HL-60 (cell line): Measurements from ENCODE around the gene CXorf49.
"Not testable (repeated sequence)": the region's sequence is repeated elsewhere in the genome, so short reads cannot be mapped to it uniquely, and the experiment has no call there.

Experiments
- CTCF ChIP-seq: IDR thresholded peaks from one replicate; pipeline ENCODE4 v1.5.1; 2011; ENCODE audit warnings: low read length, control low read depth, inconsistent platforms; ENCODE audit not compliant: insufficient read depth
- GABPA ChIP-seq: IDR thresholded peaks from 2 replicates; pipeline ENCODE4 v1.6.1; 2012; ENCODE audit warnings: low read depth
- POLR2AphosphoS5 ChIP-seq: IDR thresholded peaks from 2 replicates; pipeline ENCODE4 v1.6.1; 2012; ENCODE audit warnings: low read depth
- SPI1 ChIP-seq: IDR thresholded peaks from 2 replicates; pipeline ENCODE4 v1.6.1; 2012; ENCODE audit warnings: low read depth, mild to moderate bottlenecking, borderline replicate concordance

DNA sequence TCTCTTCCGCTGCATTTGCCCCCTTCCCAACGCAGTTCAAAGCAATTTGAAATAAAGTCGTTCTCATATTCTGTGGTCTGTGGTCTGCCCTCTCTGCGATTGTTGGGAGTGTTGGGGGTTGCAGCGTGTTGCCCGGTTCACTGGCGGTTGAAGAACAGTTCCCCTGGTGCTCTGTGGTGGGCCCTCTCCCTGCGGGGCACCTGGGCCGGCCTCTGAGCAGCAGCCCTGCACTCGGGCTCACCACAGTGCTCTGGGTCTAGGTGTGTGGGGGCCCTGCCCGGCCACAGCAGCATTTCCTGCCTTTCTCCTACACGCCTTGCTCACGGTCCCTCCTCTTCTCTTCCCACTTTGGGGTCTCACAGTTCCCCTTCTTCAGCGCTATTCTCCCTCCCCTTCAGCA is 49.0 kb upstream of the CXorf49 start:
- TF ChIP-seq POLR2AphosphoS5, CTCF, GABPA, SPI1: not testable (repeated sequence)
